Liver (tissue), 3 donors: ENCODE measurements around the gene EPM2A.

Experiments
- FOXA1 ChIP-seq: IDR thresholded peaks from 2 replicates; pipeline ENCODE4 v1.6.1; 2016; ENCODE audit warnings: antibody characterized with exemption
- GABPA ChIP-seq, 2 donors: IDR thresholded peaks in 1 of 2; conservative IDR thresholded peaks in 1 of 2; 2 replicates each; pipeline ENCODE4 v1.6.1; 2016; ENCODE audit warnings: antibody characterized with exemption in 2 of 2, mild to moderate bottlenecking in 1 of 2, moderate library complexity in 1 of 2
- RAD21 ChIP-seq, 2 donors: IDR thresholded peaks; 2 replicates each; pipeline ENCODE4 v1.6.1; 2016; ENCODE audit warnings: antibody characterized with exemption in 2 of 2, mild to moderate bottlenecking in 2 of 2
- RXRA ChIP-seq, 2 donors: IDR thresholded peaks; 2 replicates each; pipeline ENCODE4 v1.6.1; 2017 to 2018; ENCODE audit warnings: antibody characterized with exemption in 2 of 2, mild to moderate bottlenecking in 1 of 2
- TAF1 ChIP-seq: conservative IDR thresholded peaks from 2 replicates; pipeline ENCODE4 v1.6.1; 2016; ENCODE audit warnings: antibody characterized with exemption, mild to moderate bottlenecking
- YY1 ChIP-seq: IDR thresholded peaks from 2 replicates; pipeline ENCODE4 v1.6.1; 2016; ENCODE audit warnings: antibody characterized with exemption, mild to moderate bottlenecking
- TF ChIP-seq, protein P1 (sequence below): IDR thresholded peaks from 2 replicates; pipeline ENCODE4 v1.6.1; 2016; ENCODE audit warnings: antibody characterized with exemption
- TF ChIP-seq, protein P2 (sequence below): IDR thresholded peaks from 2 replicates; pipeline ENCODE4 v1.6.1; 2016; ENCODE audit warnings: antibody characterized with exemption
- TF ChIP-seq, protein P3 (sequence below): fragments of 150-350 bp; IDR thresholded peaks from 2 replicates; pipeline ENCODE4 v1.5.1; 2017; ENCODE audit warnings: improper control_type of control experiment, low read depth, low read length; ENCODE audit not compliant: missing input control
- TF ChIP-seq, protein P4 (sequence below): IDR thresholded peaks from 2 replicates; pipeline ENCODE4 v1.6.1; 2016; ENCODE audit warnings: antibody characterized with exemption
- TF ChIP-seq, protein P5 (sequence below): IDR thresholded peaks from 2 replicates; pipeline ENCODE4 v1.6.1; 2016; ENCODE audit warnings: antibody characterized with exemption, mild to moderate bottlenecking
- donor health status: healthy.
- donor health status: healthy.

DNA sequence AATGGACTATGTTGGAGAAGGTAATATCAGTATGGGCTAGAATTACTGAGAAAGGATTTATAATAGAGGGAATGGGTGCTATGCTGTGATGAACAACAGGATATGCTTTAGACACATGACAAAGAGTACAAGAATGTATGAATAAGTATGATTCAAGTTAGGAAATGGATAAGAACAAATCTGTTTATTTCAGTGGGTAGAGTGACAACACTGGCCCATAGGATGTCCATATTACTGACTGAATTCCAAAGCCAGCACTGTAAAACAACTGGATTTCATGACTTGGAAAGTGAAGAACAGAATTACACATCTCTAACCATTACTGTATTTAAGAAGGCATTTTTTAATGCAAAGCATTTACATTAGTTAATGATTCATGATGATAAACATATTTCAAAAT lies 35.9 kb downstream of the EPM2A start:
- TF ChIP-seq YY1 (no peak), RAD21 (IDR thresholded peaks at IDR 0.05) (no peak), RXRA (IDR thresholded peaks at IDR 0.05) (no peak), GABPA (IDR thresholded peaks at IDR 0.05 in 1 of 2, conservative IDR thresholded peaks at IDR 0.05 in 1 of 2) (no peak), TAF1 (no peak), FOXA1 (no peak)
- TF ChIP-seq, protein P1, sequence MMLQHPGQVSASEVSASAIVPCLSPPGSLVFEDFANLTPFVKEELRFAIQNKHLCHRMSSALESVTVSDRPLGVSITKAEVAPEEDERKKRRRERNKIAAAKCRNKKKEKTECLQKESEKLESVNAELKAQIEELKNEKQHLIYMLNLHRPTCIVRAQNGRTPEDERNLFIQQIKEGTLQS = no peak
- TF ChIP-seq, protein P2, sequence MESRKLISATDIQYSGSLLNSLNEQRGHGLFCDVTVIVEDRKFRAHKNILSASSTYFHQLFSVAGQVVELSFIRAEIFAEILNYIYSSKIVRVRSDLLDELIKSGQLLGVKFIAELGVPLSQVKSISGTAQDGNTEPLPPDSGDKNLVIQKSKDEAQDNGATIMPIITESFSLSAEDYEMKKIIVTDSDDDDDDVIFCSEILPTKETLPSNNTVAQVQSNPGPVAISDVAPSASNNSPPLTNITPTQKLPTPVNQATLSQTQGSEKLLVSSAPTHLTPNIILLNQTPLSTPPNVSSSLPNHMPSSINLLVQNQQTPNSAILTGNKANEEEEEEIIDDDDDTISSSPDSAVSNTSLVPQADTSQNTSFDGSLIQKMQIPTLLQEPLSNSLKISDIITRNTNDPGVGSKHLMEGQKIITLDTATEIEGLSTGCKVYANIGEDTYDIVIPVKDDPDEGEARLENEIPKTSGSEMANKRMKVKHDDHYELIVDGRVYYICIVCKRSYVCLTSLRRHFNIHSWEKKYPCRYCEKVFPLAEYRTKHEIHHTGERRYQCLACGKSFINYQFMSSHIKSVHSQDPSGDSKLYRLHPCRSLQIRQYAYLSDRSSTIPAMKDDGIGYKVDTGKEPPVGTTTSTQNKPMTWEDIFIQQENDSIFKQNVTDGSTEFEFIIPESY = no peak
- TF ChIP-seq, protein P3, sequence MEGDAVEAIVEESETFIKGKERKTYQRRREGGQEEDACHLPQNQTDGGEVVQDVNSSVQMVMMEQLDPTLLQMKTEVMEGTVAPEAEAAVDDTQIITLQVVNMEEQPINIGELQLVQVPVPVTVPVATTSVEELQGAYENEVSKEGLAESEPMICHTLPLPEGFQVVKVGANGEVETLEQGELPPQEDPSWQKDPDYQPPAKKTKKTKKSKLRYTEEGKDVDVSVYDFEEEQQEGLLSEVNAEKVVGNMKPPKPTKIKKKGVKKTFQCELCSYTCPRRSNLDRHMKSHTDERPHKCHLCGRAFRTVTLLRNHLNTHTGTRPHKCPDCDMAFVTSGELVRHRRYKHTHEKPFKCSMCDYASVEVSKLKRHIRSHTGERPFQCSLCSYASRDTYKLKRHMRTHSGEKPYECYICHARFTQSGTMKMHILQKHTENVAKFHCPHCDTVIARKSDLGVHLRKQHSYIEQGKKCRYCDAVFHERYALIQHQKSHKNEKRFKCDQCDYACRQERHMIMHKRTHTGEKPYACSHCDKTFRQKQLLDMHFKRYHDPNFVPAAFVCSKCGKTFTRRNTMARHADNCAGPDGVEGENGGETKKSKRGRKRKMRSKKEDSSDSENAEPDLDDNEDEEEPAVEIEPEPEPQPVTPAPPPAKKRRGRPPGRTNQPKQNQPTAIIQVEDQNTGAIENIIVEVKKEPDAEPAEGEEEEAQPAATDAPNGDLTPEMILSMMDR = no peak
- TF ChIP-seq, protein P4, sequence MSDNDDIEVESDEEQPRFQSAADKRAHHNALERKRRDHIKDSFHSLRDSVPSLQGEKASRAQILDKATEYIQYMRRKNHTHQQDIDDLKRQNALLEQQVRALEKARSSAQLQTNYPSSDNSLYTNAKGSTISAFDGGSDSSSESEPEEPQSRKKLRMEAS = no peak
- TF ChIP-seq, protein P5, sequence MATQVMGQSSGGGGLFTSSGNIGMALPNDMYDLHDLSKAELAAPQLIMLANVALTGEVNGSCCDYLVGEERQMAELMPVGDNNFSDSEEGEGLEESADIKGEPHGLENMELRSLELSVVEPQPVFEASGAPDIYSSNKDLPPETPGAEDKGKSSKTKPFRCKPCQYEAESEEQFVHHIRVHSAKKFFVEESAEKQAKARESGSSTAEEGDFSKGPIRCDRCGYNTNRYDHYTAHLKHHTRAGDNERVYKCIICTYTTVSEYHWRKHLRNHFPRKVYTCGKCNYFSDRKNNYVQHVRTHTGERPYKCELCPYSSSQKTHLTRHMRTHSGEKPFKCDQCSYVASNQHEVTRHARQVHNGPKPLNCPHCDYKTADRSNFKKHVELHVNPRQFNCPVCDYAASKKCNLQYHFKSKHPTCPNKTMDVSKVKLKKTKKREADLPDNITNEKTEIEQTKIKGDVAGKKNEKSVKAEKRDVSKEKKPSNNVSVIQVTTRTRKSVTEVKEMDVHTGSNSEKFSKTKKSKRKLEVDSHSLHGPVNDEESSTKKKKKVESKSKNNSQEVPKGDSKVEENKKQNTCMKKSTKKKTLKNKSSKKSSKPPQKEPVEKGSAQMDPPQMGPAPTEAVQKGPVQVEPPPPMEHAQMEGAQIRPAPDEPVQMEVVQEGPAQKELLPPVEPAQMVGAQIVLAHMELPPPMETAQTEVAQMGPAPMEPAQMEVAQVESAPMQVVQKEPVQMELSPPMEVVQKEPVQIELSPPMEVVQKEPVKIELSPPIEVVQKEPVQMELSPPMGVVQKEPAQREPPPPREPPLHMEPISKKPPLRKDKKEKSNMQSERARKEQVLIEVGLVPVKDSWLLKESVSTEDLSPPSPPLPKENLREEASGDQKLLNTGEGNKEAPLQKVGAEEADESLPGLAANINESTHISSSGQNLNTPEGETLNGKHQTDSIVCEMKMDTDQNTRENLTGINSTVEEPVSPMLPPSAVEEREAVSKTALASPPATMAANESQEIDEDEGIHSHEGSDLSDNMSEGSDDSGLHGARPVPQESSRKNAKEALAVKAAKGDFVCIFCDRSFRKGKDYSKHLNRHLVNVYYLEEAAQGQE = no peak
